Activated CD8-positive, alpha-beta T cell treated with anti-CD3 and anti-CD28 coated beads for 36 hours (primary cell): ENCODE measurements around the gene ADGRF3. TPM values are rescaled to one million over a fixed set of nuclear protein-coding genes. Genes with fewer than 3 reads are reported as not detected.
A peak's percentile ranks its signal among the peaks of the same experiment; 100 is the strongest.

ENCODE experiments used
- ATAC-seq: fragments of 200-7000 bp; cut with Tn5 transposase; one replicate; pipeline ENCODE4 v1.10.0; 2021; ENCODE audit warnings: mild to moderate bottlenecking, moderate library complexity
- CTCF ChIA-PET: fragments of 350-600 bp; sonication (Branson Sonifier 250); formaldehyde crosslinking; loops from one replicate; lab custom pipeline; 2021; ENCODE audit warnings: antibody characterized with exemption; lab: Charles Lee
- POLR2A ChIA-PET: fragments of 350-600 bp; sonication (Branson Sonifier 250); formaldehyde crosslinking; loops from one replicate; lab custom pipeline; 2021; ENCODE audit warnings: antibody characterized with exemption; lab: Charles Lee
- DNase-seq: peaks from one replicate; pipeline ENCODE4 v3.0.0-alpha.2; 2020
- H3K27ac Mint-ChIP-seq: one replicate; pipeline ENCODE4 v1.8.0; 2021; ENCODE audit warnings: mild to moderate bottlenecking, mixed read lengths
- H3K27me3 Mint-ChIP-seq: one replicate; pipeline ENCODE4 v1.8.0; 2021; ENCODE audit warnings: mixed read lengths
- H3K36me3 Mint-ChIP-seq: one replicate; pipeline ENCODE4 v1.8.0; 2021; ENCODE audit warnings: low read depth, mixed read lengths
- H3K4me1 Mint-ChIP-seq: one replicate; pipeline ENCODE4 v1.8.0; 2021; ENCODE audit warnings: low read depth, mixed read lengths
- H3K4me3 Mint-ChIP-seq: one replicate; pipeline ENCODE4 v1.8.0; 2021; ENCODE audit warnings: mild to moderate bottlenecking, moderate library complexity, mixed read lengths
- H3K9me3 Mint-ChIP-seq: one replicate; pipeline ENCODE4 v1.8.0; 2021; ENCODE audit warnings: mixed read lengths
- CTCF ChIP-seq: fragments of 200-600 bp; IDR thresholded peaks from one replicate; pipeline ENCODE4 v1.8.0; 2022; ENCODE audit warnings: antibody characterized with exemption, mild to moderate bottlenecking
- intact Hi-C: fragments of 100-400 bp; cut with micrococcal nuclease; formaldehyde crosslinking; loops from one replicate; pipeline ENCODE4 v1.10.0; 2022
- total RNA-seq, 2 experiments: library from RNA; stranded (reverse); gene quantifications; one replicate each; pipeline ENCODE4 v1.2.3, GENCODE V29; 2021

The ADGRF3 gene
- 1 to 10 TPM; 4.8 to 5.7 TPM for total RNA-seq

GRCh38 chr2:26346454-26347053, at the start of gene ADGRF3:
ADGRF3 (minus strand) TSS chr2:26346789; CDS start chr2:26346234, 555 bp downstream.
- H3K36me3 Mint-ChIP-seq, result peaks cover 36% of the 10 kb centered on the region
- H3K4me3 Mint-ChIP-seq, result peak within 1 kb of the TSS; percentile 97
- peaks cover 35% of the 10 kb centered on the region for H3K4me1 Mint-ChIP-seq
- ChIA-PET POLR2A (interaction anchor here (0.5 to 3.9 kb wide), 12 partner anchors 10 to 1084 kb away, joined by 3 to 23 read pairs (median 4); partner anchors contain the start of genes HADHA, HADHB and RAB10), CTCF (interaction anchor here (0.6 kb wide), 1 partner anchor 510 kb away, joined by 3 read pairs; no protein-coding TSS in a partner anchor)
- peak; percentile 77 for DNase-seq
- no peak for TF ChIP-seq CTCF
- intact Hi-C loops, result no loop called here
- H3K27me3 Mint-ChIP-seq, result no peaks in the 10 kb centered on the region
- H3K27ac Mint-ChIP-seq, result peak within 1 kb of the TSS; percentile 98
- no peaks in the 10 kb centered on the region for H3K9me3 Mint-ChIP-seq
- peak; percentile 10 for ATAC-seq

- Mint-ChIP-seq H3K36me3 (peaks cover 14% of the 10 kb centered on the region), H3K4me1 (peaks cover 26% of the 10 kb centered on the region), H3K27ac (no peak overlapping the region), H3K27me3 (no peaks in the 10 kb centered on the region), H3K4me3 (no peak overlapping the region), H3K9me3 (no peaks in the 10 kb centered on the region)
- ATAC-seq, result no peak
- intact Hi-C loops, result no loop called here
- ChIA-PET CTCF (no interaction called here), POLR2A (interaction anchor here (0.9 kb wide), 2 partner anchors 14 kb away, joined by 3 to 4 read pairs; no protein-coding TSS in a partner anchor)
- TF ChIP-seq CTCF, result no peak
- DNase-seq, result no peak
Observed at GRCh38 chr2:26395394-26395793, 48.8 kb upstream of the ADGRF3 start.

GRCh38 chr2:26394694-26395093, 48.1 kb upstream of the ADGRF3 start:
- ATAC-seq (no peak), DNase-seq (no peak)
- intact Hi-C loops, result no loop called here

GRCh38 chr2:26387189-26387588, 40.6 kb upstream of the ADGRF3 start:
- Mint-ChIP-seq H3K4me1 (no peaks in the 10 kb centered on the region), H3K4me3 (no peak overlapping the region), H3K27me3 (no peaks in the 10 kb centered on the region), H3K9me3 (no peaks in the 10 kb centered on the region), H3K36me3 (peaks cover 40% of the 10 kb centered on the region), H3K27ac (no peak overlapping the region)
- intact Hi-C loops, result no loop called here
- DNase-seq (no peak), ATAC-seq (no peak)
- ChIA-PET POLR2A (no interaction called here), CTCF (interaction anchor here (1.5 kb wide), 1 partner anchor 27 kb away, joined by 3 read pairs; no protein-coding TSS in a partner anchor)
- no peak for TF ChIP-seq CTCF

More at GRCh38 chr2:26394694-26395093, 48.1 kb upstream of the ADGRF3 start:
- no peak for TF ChIP-seq CTCF
- H3K27me3 Mint-ChIP-seq, result no peaks in the 10 kb centered on the region
- no peaks in the 10 kb centered on the region for H3K9me3 Mint-ChIP-seq
- H3K27ac Mint-ChIP-seq, result no peak overlapping the region
- CTCF ChIA-PET, result interaction anchor here (1.0 kb wide), 1 partner anchor 10 kb away, joined by 3 read pairs; no protein-coding TSS in a partner anchor
- POLR2A ChIA-PET, result no interaction called here
- H3K4me1 Mint-ChIP-seq, result peaks cover 26% of the 10 kb centered on the region
- H3K4me3 Mint-ChIP-seq, result no peak overlapping the region
- H3K36me3 Mint-ChIP-seq, result peaks cover 19% of the 10 kb centered on the region

- CTCF ChIA-PET, result interaction anchor here (1.1 to 1.3 kb wide), 2 partner anchors 9 to 10 kb away, joined by 3 to 4 read pairs; no protein-coding TSS in a partner anchor
- DNase-seq (no peak), ATAC-seq (no peak)
- Mint-ChIP-seq H3K9me3 (no peaks in the 10 kb centered on the region), H3K4me1 (no peaks in the 10 kb centered on the region), H3K36me3 (peaks cover 40% of the 10 kb centered on the region), H3K27ac (no peak overlapping the region), H3K27me3 (no peaks in the 10 kb centered on the region), H3K4me3 (no peak overlapping the region)
- no peak for TF ChIP-seq CTCF
- intact Hi-C loops, result no loop called here
- POLR2A ChIA-PET, result no interaction called here
Observed at GRCh38 chr2:26384597-26384996, 38.0 kb upstream of the ADGRF3 start.
